Stimulated activated CD8-positive, alpha-beta memory T cell treated with anti-CD3 and anti-CD28 coated beads, Interleukin-7, amount 100 ng/mL, for 24 hours (primary cell): ENCODE results near the gene PRKRA.
"Not testable (repeated sequence)": the region's sequence is repeated elsewhere in the genome, so short reads cannot be mapped to it uniquely, and the experiment has no call there.

Source experiments
- DNase-seq: peaks from one replicate; pipeline ENCODE4 v3.0.0-alpha.2; 2020; ENCODE audit warnings: low read depth

PRKRA gene

GRCh38 chr2:178413472-178414265 lies 37.3 kb downstream of the PRKRA start:
- DNase-seq, result peak; percentile 56

- DNase-seq, result not testable (repeated sequence)
Observed at GRCh38 chr2:178412453-178412852, 38.5 kb downstream of the PRKRA start.

DNA sequence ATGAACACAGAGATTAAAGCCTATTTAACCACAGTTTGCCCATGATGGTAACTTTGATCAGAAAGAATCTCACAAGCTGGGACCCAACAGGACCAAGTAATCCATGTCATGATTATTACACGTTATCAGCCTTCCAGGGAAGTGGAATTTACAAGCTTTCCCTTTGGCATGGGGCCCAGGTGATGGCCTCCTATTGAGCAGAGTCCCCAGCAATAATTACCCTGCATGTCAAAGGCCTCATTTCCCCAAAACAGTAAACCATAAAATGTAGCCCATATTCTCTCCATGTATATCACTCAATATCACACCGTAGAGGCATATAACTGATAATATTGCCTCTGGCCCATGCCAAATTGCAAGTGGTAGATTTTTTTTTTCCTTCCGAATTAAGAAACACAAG lies 38.9 kb downstream of the PRKRA start:
- DNase-seq, result no peak

GRCh38 chr2:178409261-178409660 lies 41.7 kb downstream of the PRKRA start:
- no peak for DNase-seq

- no peak for DNase-seq
Observed at GRCh38 chr2:178404368-178404767, 46.6 kb downstream of the PRKRA start.

GRCh38 chr2:178403671-178404306 lies 47.2 kb downstream of the PRKRA start:
- no peak for DNase-seq

- DNase-seq, result no peak
Observed at GRCh38 chr2:178401994-178402437, 49.0 kb downstream of the PRKRA start.

- DNase-seq, result no peak
Observed at GRCh38 chr2:178397002-178397605, 53.9 kb downstream of the PRKRA start.

DNA sequence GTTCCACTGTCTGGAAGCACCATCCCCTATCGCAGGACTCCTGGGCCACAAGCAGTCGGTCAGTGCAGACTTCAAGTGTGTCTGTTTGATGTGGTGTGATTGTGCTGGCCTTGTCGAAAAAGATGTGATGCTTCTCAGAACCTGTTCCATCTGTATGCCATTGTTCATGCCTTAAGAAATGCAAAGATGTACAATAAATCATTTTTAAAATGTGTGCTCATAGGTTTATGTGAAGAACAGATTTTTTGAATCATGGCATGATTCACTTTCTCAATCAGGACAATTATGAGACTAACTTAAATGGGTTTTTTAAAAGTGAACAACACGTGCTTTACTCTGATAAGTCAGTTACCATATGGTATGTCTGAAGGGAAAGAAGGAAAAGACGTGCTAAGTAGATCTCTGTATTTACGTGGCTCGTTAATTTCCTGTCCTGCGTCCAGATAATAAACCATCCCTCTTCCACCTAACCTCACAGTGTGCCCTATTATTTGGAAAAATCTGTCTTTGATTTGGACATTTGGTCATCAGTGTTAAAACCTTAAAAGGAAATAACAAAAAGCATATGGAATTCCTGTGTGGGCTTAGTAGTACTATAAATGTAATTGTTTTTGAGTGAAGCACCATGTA lies 54.9 kb downstream of the PRKRA start:
- DNase-seq, result no peak

DNA sequence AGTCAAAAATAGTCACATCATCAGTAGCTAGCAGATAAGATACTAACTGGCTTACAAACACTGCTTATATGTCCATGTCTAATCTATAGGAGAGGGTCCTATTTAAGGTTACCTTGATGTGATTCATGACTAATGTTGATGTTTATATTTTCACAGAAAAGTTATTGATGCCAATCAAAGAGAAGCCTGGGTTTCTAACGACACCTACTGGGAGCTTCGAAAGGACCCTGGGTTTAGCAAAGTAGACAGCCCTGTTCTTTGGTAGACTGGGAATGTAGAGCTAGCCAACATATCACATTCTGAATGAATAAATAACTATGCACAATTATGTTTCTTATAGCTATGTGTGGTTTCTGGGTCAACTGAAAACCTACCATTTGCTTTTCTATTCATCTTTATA lies 55.7 kb downstream of the PRKRA start:
- no peak for DNase-seq

DNA sequence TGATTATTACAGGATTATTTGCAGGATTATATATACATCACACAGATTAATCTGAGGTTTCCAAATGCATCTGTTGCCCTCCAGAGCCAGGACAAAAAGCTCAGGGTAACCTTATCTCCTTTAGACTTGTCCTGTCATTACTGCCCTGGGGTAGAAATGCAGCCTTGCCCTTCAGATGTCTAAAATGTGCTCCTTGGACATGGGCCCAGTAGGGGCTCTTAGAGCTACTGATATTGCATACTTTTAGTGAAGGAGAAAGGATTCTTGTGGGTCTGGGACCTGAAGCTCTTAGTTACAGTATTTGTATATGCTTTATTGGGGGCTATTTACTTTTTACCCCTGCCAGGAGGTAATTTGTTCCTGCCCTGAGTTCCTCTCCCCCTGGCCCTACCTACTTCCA lies 56.1 kb downstream of the PRKRA start:
- no peak for DNase-seq

DNA sequence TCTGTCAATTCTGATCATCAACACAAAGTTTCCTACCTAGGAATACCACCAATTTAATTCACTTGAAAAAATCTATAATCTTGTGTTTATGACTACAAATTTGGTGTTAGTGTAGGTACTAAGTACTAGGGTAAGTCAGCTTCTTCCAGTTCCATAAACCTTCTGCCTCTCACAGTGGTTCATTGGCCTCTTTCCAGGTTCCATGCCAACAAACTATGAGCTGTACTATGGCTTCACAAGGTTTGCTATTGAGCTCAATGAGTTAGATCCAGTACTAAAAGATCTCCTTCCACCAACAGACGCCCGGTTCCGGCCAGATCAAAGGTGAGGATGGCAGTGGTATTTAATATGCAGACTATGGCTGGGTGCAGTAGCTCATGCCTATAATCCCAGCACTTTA lies 58.8 kb downstream of the PRKRA start:
- DNase-seq, result no peak

GRCh38 chr2:178391701-178392100 lies 59.3 kb downstream of the PRKRA start:
- DNase-seq, result no peak

- no peak for DNase-seq
Observed at GRCh38 chr2:178388287-178388686, 62.7 kb downstream of the PRKRA start.

- no peak for DNase-seq
Observed at GRCh38 chr2:178386986-178387597, 63.9 kb downstream of the PRKRA start.

GRCh38 chr2:178385595-178386148 lies 65.3 kb downstream of the PRKRA start:
- DNase-seq, result no peak

DNA sequence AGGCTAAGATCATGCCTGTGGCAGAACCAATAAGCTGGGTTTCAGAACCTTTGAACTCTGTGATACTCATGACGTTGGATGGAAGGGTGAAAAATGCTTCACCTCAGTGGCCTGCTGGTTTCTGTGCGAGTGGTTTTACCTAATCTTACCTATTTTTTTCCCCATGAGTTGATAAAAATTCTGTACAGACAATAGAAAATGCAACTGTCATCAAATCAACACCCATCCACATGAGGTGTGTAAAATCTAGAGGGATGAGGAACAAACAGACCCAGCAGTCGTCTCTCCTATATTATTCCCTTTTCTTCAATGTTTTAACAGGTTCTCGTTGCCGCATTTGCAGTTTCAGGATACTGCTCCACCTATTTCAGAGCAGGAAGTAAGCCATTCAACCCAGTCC lies 67.3 kb downstream of the PRKRA start:
- DNase-seq, result no peak
